CD14-positive monocyte (primary cell): ENCODE results near the gene MSI2. TPM values are rescaled to one million over a fixed set of nuclear protein-coding genes. Genes with fewer than 3 reads are reported as not detected.

Experiments
- DNase-seq, 3 donors: peaks; one replicate each; pipeline ENCODE4 v3.0.0-alpha.2; 2011 to 2022
- H2AFZ ChIP-seq: 2 replicates; pipeline ENCODE4 v1.6.0; 2012; ENCODE audit warnings: mild to moderate bottlenecking, low read depth, low read length, inconsistent platforms; ENCODE audit not compliant: insufficient read depth, poor library complexity, severe bottlenecking
- H3K27ac ChIP-seq, 2 donors: 1 replicate in 1 of 2; 2 replicates in 1 of 2; pipeline ENCODE4 v1.5.1; 2012 to 2013; ENCODE audit warnings: low read length in 2 of 2, control low read depth in 1 of 2, inconsistent platforms in 1 of 2, low read depth in 1 of 2, mild to moderate bottlenecking in 1 of 2
- H3K27me3 ChIP-seq, 2 donors: one replicate each; pipeline versions ENCODE4 v1.6.0 to v1.6.1; 2011 to 2013; ENCODE audit warnings: low read length in 2 of 2; ENCODE audit not compliant: control insufficient read depth in 2 of 2, insufficient read depth in 2 of 2
- H3K36me3 ChIP-seq, 2 donors: replicated peaks in 1 of 2; 1 replicate in 1 of 2; 2 replicates in 1 of 2; pipeline versions ENCODE4 v1.5.1 to v1.6.1; 2012 to 2013; ENCODE audit warnings: low read length in 2 of 2, control low read depth in 1 of 2, inconsistent platforms in 1 of 2, mild to moderate bottlenecking in 1 of 2; ENCODE audit not compliant: insufficient read depth in 2 of 2, control insufficient read depth in 1 of 2
- H3K4me1 ChIP-seq, 2 donors: 1 replicate in 1 of 2; 2 replicates in 1 of 2; pipeline versions ENCODE4 v1.5.1 to v1.6.1; 2012 to 2013; ENCODE audit warnings: low read length in 2 of 2, control low read depth in 1 of 2, inconsistent platforms in 1 of 2, mild to moderate bottlenecking in 1 of 2, moderate library complexity in 1 of 2; ENCODE audit not compliant: insufficient read depth in 2 of 2, control insufficient read depth in 1 of 2
- H3K4me2 ChIP-seq: replicated peaks from 2 replicates; pipeline ENCODE3; 2012; ENCODE audit warnings: low read length, moderate library complexity, mild to moderate bottlenecking; ENCODE audit not compliant: poor library complexity, severe bottlenecking; ENCODE audit errors: extremely low read depth
- H3K4me3 ChIP-seq, 3 experiments: fragments of 200-600 bp in 1 of 3; sonication (generic) in 1 of 3; replicated peaks in 1 of 3; 1 replicate in 2 of 3; 2 replicates in 1 of 3; pipeline ENCODE4 v1.5.1; 2011 to 2013; ENCODE audit warnings: low read length in 3 of 3, mild to moderate bottlenecking in 3 of 3, control low read depth in 2 of 3, low read depth in 2 of 3, inconsistent platforms in 1 of 3, moderate library complexity in 1 of 3
- H3K79me2 ChIP-seq: 2 replicates; pipeline ENCODE4 v1.6.0; 2012; ENCODE audit warnings: mild to moderate bottlenecking, control low read depth, inconsistent platforms, low read length, moderate library complexity; ENCODE audit not compliant: insufficient read depth
- H3K9ac ChIP-seq: 2 replicates; pipeline ENCODE4 v1.6.0; 2017; ENCODE audit warnings: low read length, mild to moderate bottlenecking; ENCODE audit not compliant: insufficient read depth, poor library complexity, severe bottlenecking
- H3K9me3 ChIP-seq, 2 donors: replicated peaks in 1 of 2; 1 replicate in 1 of 2; 2 replicates in 1 of 2; pipeline versions ENCODE4 v1.5.1 to v1.6.1; 2012 to 2013; ENCODE audit warnings: low read length in 2 of 2, control low read depth in 1 of 2; ENCODE audit not compliant: control insufficient read depth in 1 of 2, insufficient read depth in 1 of 2
- H4K20me1 ChIP-seq: 2 replicates; pipeline ENCODE4 v1.6.0; 2012; ENCODE audit warnings: mild to moderate bottlenecking, low read length, control low read depth, moderate library complexity; ENCODE audit not compliant: insufficient read depth
- H3K27ac Mint-ChIP-seq, 7 donors: one replicate each; pipeline ENCODE4 v1.8.0; 2020; ENCODE audit warnings: mild to moderate bottlenecking in 7 of 7, mixed read lengths in 7 of 7, moderate library complexity in 6 of 7, inconsistent platforms in 2 of 7
- H3K27me3 Mint-ChIP-seq, 3 donors: one replicate each; pipeline ENCODE4 v1.8.0; 2021 to 2022; ENCODE audit warnings: low read depth in 3 of 3, mild to moderate bottlenecking in 3 of 3, mixed read lengths in 3 of 3, moderate library complexity in 3 of 3, inconsistent platforms in 1 of 3
- H3K36me3 Mint-ChIP-seq, 2 donors: one replicate each; pipeline ENCODE4 v1.8.0; 2020; ENCODE audit warnings: mixed read lengths in 2 of 2, inconsistent platforms in 1 of 2, mild to moderate bottlenecking in 1 of 2
- H3K4me1 Mint-ChIP-seq: one replicate; pipeline ENCODE4 v1.8.0; 2020; ENCODE audit warnings: mild to moderate bottlenecking, mixed read lengths
- H3K4me3 Mint-ChIP-seq, 2 donors: one replicate each; pipeline ENCODE4 v1.8.0; 2020; ENCODE audit warnings: mild to moderate bottlenecking in 2 of 2, mixed read lengths in 2 of 2, moderate library complexity in 1 of 2
- H3K9me3 Mint-ChIP-seq, 7 donors: one replicate each; pipeline ENCODE4 v1.8.0; 2020 to 2022; ENCODE audit warnings: mixed read lengths in 7 of 7, mild to moderate bottlenecking in 6 of 7, moderate library complexity in 6 of 7, inconsistent platforms in 2 of 7
- WGBS: methylation state at CpG from one replicate; pipeline ENCODE4 v1.1.5; 2013; ENCODE audit warnings: missing lambda C conversion rate; ENCODE audit not compliant: insufficient coverage; 5-methylcytosine and 5-hydroxymethylcytosine counted together
- intact Hi-C, 2 donors: fragments of 100-400 bp; cut with micrococcal nuclease; formaldehyde crosslinking; loops; one replicate each; pipeline versions ENCODE4 v1.15.0 to v1.15.1; 2023
- polyA plus RNA-seq, 3 donors: library from polyadenylated mRNA; depleted of rRNA in 1 of 3; unstranded in 2 of 3; stranded (reverse) in 1 of 3; fragments of 300-500 nt in 2 of 3; fragments of >200 nt in 1 of 3; fragmentation: Illumina TruSeq in 2 of 3; gene quantifications; 1 replicate in 2 of 3; 2 replicates in 1 of 3; pipeline ENCODE4 v1.2.3, GENCODE V29; 2012 to 2021
- TF ChIP-seq, protein P1 (sequence below): fragments of 200-600 bp; IDR thresholded peaks from one replicate; pipeline ENCODE4 v1.8.0; 2022; ENCODE audit warnings: antibody characterized with exemption, mild to moderate bottlenecking

Gene MSI2
- polyA plus RNA-seq, 3 donors: 0.20 to 6.6 (median 0.37) TPM

DNA sequence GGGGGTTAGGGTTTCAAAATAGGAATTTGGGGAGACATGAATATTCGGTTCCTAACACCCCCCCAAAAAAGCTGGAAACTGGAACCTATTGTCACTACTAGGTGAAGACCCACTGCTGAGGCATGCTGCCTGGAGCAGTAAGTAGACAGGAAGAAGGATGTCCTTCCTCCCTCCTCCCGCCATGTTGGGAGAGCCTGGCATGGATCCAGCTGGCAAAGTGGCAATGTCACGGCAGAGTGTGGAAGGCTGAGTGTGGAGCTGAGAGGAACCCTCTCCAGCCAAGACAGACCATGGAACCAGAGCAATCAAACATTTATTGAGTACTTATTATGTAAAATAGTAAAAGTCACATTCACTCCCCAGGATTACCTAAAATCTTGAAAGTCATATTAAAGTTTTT is 439.7 kb downstream of the MSI2 start:
- Histone ChIP-seq H4K20me1 (no peaks in the 10 kb centered on the region), H3K79me2 (no peaks in the 10 kb centered on the region), H3K27me3 (no peaks in the 10 kb centered on the region), H3K36me3 (no peaks in the 10 kb centered on the region), H3K4me3 (no peak overlapping the region), H2AFZ (no peak overlapping the region), H3K4me2 (no peak overlapping the region), H3K9me3 (peaks cover 0 to 15% of the 10 kb centered on the region in 2 donors), H3K4me1 (peaks cover 0 to 8% of the 10 kb centered on the region in 2 donors), H3K9ac (no peak overlapping the region), H3K27ac (no peak overlapping the region)
- intact Hi-C loops: no loop called here
- Mint-ChIP-seq H3K4me3 (no peak overlapping the region), H3K9me3 (peaks cover 7 to 16% (median 13%) of the 10 kb centered on the region in 7 donors), H3K27ac (peak overlapping the region in 1 of 7 donors; percentile 30), H3K36me3 (no peaks in the 10 kb centered on the region), H3K4me1 (no peaks in the 10 kb centered on the region), H3K27me3 (peaks cover 2 to 5% (median 4%) of the 10 kb centered on the region in 3 donors)
- WGBS: no CpG with 5 or more reads among the region's 3 CpGs
- TF ChIP-seq, protein P1, sequence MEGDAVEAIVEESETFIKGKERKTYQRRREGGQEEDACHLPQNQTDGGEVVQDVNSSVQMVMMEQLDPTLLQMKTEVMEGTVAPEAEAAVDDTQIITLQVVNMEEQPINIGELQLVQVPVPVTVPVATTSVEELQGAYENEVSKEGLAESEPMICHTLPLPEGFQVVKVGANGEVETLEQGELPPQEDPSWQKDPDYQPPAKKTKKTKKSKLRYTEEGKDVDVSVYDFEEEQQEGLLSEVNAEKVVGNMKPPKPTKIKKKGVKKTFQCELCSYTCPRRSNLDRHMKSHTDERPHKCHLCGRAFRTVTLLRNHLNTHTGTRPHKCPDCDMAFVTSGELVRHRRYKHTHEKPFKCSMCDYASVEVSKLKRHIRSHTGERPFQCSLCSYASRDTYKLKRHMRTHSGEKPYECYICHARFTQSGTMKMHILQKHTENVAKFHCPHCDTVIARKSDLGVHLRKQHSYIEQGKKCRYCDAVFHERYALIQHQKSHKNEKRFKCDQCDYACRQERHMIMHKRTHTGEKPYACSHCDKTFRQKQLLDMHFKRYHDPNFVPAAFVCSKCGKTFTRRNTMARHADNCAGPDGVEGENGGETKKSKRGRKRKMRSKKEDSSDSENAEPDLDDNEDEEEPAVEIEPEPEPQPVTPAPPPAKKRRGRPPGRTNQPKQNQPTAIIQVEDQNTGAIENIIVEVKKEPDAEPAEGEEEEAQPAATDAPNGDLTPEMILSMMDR: no peak
- DNase-seq: no peak

DNA sequence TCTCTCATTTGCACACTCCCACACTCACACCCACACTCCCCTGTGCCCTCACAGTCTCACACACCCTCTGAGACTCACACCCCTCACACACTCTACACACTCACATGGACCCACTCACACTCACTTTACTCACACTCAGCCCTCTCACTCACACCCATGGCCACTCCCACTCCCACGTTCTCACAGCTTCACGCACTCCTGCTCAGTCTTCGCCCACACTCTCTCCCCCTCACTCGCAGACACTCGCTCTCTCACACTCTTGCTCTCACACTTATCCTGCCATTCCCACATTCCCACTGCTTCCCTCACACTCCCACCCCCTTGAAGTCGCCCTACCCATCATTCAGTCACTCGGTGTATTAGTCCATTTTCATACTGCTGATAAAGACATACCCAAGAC is 440.9 kb downstream of the MSI2 start:
- Mint-ChIP-seq H3K36me3 (no peaks in the 10 kb centered on the region), H3K4me3 (no peak overlapping the region), H3K9me3 (peaks cover 7 to 16% (median 12%) of the 10 kb centered on the region in 7 donors), H3K4me1 (no peaks in the 10 kb centered on the region), H3K27me3 (peaks cover 2 to 5% (median 4%) of the 10 kb centered on the region in 3 donors), H3K27ac (no peak overlapping the region)
- Histone ChIP-seq H3K4me2 (no peak overlapping the region), H2AFZ (no peak overlapping the region), H3K9me3 (peaks cover 0 to 15% of the 10 kb centered on the region in 2 donors), H3K27me3 (no peaks in the 10 kb centered on the region), H3K79me2 (no peaks in the 10 kb centered on the region), H3K4me3 (no peak overlapping the region), H3K27ac (no peak overlapping the region), H3K4me1 (peaks cover 0 to 8% of the 10 kb centered on the region in 2 donors), H3K9ac (no peak overlapping the region), H3K36me3 (no peaks in the 10 kb centered on the region), H4K20me1 (no peaks in the 10 kb centered on the region)
- DNase-seq: no peak
- intact Hi-C loops: no loop called here
- 99% methylated on average over 5 of the region's 7 CpGs for WGBS
- TF ChIP-seq, protein P1: no peak
